ENCODE data around the gene ZPBP2. TPM values are rescaled to one million over a fixed set of nuclear protein-coding genes. Genes with fewer than 3 reads are reported as not detected.

Gene ZPBP2
- total and polyA plus RNA-seq, 12 donors = not detected

DNA sequence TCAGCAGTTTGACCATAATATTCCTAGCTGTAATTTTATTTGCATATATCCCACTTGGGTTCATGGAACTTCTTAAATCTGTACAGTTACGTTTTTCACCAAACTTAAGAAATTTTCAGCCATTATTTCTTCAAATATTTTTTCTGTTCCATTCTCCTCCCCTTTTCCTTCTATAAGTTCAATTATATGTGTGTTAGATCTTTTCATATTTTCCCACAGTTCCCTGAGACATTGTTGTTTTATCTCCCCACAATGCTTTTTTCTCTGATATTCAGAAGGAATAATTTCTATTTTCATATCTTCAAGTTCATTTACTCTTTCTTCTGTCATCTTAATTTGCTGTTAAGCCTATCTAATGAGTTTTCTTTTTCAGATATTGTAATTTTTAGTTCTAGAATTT lies 29.9 kb upstream of the ZPBP2 start:
- H3K4me3 ChIP-seq = no peak overlapping the region
- peaks cover 0 to 36% (median 15%) of the 10 kb centered on the region in 11 donors for H3K9me3 ChIP-seq
- peaks cover 0 to 28% (median 20%) of the 10 kb centered on the region in 7 donors for H3K27me3 ChIP-seq
- TF ChIP-seq, protein P1, sequence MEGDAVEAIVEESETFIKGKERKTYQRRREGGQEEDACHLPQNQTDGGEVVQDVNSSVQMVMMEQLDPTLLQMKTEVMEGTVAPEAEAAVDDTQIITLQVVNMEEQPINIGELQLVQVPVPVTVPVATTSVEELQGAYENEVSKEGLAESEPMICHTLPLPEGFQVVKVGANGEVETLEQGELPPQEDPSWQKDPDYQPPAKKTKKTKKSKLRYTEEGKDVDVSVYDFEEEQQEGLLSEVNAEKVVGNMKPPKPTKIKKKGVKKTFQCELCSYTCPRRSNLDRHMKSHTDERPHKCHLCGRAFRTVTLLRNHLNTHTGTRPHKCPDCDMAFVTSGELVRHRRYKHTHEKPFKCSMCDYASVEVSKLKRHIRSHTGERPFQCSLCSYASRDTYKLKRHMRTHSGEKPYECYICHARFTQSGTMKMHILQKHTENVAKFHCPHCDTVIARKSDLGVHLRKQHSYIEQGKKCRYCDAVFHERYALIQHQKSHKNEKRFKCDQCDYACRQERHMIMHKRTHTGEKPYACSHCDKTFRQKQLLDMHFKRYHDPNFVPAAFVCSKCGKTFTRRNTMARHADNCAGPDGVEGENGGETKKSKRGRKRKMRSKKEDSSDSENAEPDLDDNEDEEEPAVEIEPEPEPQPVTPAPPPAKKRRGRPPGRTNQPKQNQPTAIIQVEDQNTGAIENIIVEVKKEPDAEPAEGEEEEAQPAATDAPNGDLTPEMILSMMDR (IDR thresholded peaks at IDR 0.05) = no peak
- no peaks in the 10 kb centered on the region for H3K36me3 ChIP-seq
- H3K4me1 ChIP-seq = no peaks in the 10 kb centered on the region
- no peak overlapping the region for H3K27ac ChIP-seq
- ATAC-seq (no peak), DNase-seq (no peak)
- WGBS, 2 donors = 54 to 65% methylated on average over 1 of the region's 1 CpG
- intact Hi-C loops (cut with DNase I) = no loop called here

DNA sequence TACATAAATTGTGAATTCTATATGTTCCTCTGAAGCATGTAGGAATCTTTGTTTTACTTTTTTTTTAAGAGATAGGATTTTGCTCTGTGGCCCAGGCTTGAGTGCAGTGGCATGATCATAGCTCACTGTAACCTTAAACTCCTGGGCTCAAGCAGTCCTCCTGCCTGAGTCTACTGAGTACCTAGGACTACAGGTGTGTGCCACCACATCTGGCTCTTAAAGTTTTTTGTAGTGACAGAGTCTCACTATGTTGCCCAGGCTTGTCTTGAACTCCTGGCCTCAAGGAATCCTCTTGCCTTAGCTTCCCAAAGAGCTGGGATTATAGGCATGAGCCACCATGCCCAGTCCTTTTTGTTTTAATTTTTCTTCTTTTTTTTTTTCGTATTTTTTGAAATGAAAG lies 29.2 kb upstream of the ZPBP2 start:
- DNase-seq (no peak), ATAC-seq (no peak)
- peaks cover 0 to 33% (median 24%) of the 10 kb centered on the region in 7 donors for H3K27me3 ChIP-seq
- H3K4me3 ChIP-seq = no peak overlapping the region
- intact Hi-C loops (cut with DNase I) = no loop called here
- WGBS, 2 donors = 63 to 81% methylated on average over 1 of the region's 1 CpG
- no peaks in the 10 kb centered on the region for H3K36me3 ChIP-seq
- no peaks in the 10 kb centered on the region for H3K4me1 ChIP-seq
- peaks cover 0 to 36% (median 15%) of the 10 kb centered on the region in 11 donors for H3K9me3 ChIP-seq
- TF ChIP-seq, protein P1 (IDR thresholded peaks at IDR 0.05) = no peak
- no peak overlapping the region for H3K27ac ChIP-seq

DNA sequence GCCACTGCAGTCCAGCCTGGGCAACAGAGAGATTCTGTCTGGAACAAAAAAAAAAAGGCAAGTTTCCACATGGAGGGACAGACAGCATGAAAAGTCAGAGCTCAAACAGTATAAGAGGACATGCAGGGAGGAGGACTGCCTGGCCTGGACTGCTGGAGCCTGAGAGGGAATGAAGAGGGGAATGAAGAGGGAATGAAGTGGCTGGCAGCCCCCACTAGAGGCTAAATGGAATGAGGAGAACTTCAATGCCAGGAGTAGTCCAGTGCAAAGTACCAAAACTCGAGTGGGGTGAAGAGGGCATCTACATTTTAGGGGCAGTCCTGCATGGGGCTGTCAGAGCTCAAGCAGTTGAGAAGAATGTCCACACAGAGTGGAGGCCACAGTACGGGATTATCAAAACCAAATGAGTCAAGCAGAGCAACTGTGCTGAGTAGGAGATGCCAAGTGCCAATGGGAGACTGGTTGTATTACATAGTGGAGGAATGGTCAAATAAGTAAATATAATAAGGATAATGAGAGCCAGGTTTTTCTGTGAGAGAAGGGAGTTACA lies 26.8 kb upstream of the ZPBP2 start:
- DNase-seq (no peak), ATAC-seq (no peak)
- TF ChIP-seq, protein P1 (IDR thresholded peaks at IDR 0.05) = no peak
- Histone ChIP-seq H3K27ac (no peak overlapping the region), H3K4me1 (no peaks in the 10 kb centered on the region), H3K27me3 (peaks cover 0 to 46% (median 36%) of the 10 kb centered on the region in 7 donors), H3K36me3 (no peaks in the 10 kb centered on the region), H3K9me3 (peaks cover 0 to 29% (median 15%) of the 10 kb centered on the region in 11 donors), H3K4me3 (no peak overlapping the region)
- 73 to 74% methylated on average over 2 of the region's 2 CpGs for WGBS, 2 donors
- intact Hi-C loops (cut with DNase I) = no loop called here

GRCh38 chr17:39845052-39845846 lies 22.8 kb upstream of the ZPBP2 start:
- Histone ChIP-seq H3K4me3 (no peak overlapping the region), H3K4me1 (peaks cover 0 to 10% (median 0%) of the 10 kb centered on the region in 9 donors), H3K27ac (no peak overlapping the region), H3K27me3 (peaks cover 0 to 62% (median 53%) of the 10 kb centered on the region in 7 donors), H3K36me3 (no peaks in the 10 kb centered on the region), H3K9me3 (no peaks in the 10 kb centered on the region)
- DNase-seq = no peak
- ATAC-seq = no peak
- intact Hi-C loops (cut with DNase I) = no loop called here
- 77 to 81% methylated on average over 8 of the region's 8 CpGs for WGBS, 2 donors
- TF ChIP-seq, protein P1 (IDR thresholded peaks at IDR 0.05) = no peak

Measured in heart right ventricle (tissue), 16 donors.